ENCODE results near the gene MLH1. TPM values are rescaled to one million over a fixed set of nuclear protein-coding genes. Genes with fewer than 3 reads are reported as not detected.

Gene MLH1
- total RNA-seq, 3 donors from 2014 or later (not counting 1 experiment from before 2014, with no cell fraction given) = 26.9 to 42.6 (median 27.3) TPM

- Histone ChIP-seq H3K4me3 (ENCODE audit: low read length) (no peak overlapping the region), H3K4me1 (ENCODE audit: control insufficient read depth, insufficient read depth, low read length) (no peaks in the 10 kb centered on the region), H3K27me3 (ENCODE audit: control insufficient read depth, insufficient read depth, low read length) (no peaks in the 10 kb centered on the region), H3K36me3 (ENCODE audit: control insufficient read depth, insufficient read depth, low read length) (peaks cover 3% of the 10 kb centered on the region), H3K9me3 (ENCODE audit: control insufficient read depth, insufficient read depth, low read length) (no peaks in the 10 kb centered on the region), H3K27ac (ENCODE audit: low read length) (no peak overlapping the region)
- H3K4me3 Mint-ChIP-seq = no peak overlapping the region
- ATAC-seq (no peak), DNase-seq (no peak)
- peaks cover 0 to 4% of the 10 kb centered on the region in 2 donors for H3K4me1 Mint-ChIP-seq
- TF ChIP-seq, protein P1, sequence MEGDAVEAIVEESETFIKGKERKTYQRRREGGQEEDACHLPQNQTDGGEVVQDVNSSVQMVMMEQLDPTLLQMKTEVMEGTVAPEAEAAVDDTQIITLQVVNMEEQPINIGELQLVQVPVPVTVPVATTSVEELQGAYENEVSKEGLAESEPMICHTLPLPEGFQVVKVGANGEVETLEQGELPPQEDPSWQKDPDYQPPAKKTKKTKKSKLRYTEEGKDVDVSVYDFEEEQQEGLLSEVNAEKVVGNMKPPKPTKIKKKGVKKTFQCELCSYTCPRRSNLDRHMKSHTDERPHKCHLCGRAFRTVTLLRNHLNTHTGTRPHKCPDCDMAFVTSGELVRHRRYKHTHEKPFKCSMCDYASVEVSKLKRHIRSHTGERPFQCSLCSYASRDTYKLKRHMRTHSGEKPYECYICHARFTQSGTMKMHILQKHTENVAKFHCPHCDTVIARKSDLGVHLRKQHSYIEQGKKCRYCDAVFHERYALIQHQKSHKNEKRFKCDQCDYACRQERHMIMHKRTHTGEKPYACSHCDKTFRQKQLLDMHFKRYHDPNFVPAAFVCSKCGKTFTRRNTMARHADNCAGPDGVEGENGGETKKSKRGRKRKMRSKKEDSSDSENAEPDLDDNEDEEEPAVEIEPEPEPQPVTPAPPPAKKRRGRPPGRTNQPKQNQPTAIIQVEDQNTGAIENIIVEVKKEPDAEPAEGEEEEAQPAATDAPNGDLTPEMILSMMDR (IDR thresholded peaks at IDR 0.05) = no peak
- no peaks in the 10 kb centered on the region for H3K27me3 Mint-ChIP-seq (ENCODE audit: low read depth in 2 of 2)
- H3K9me3 Mint-ChIP-seq = no peaks in the 10 kb centered on the region
- WGBS (ENCODE audit: insufficient coverage) = 100% methylated on average over 1 of the region's 1 CpG
- no peak overlapping the region for H3K27ac Mint-ChIP-seq
- intact Hi-C loops (cut with micrococcal nuclease) = no loop called here
- no peaks in the 10 kb centered on the region for H3K36me3 Mint-ChIP-seq
Observed at GRCh38 chr3:37100411-37100810, 107.1 kb downstream of the MLH1 start.

Other genes starting within 250 kb of the MLH1 start
- gene DCLK3, start 229.0 kb upstream of the MLH1 start, total RNA-seq = not detected
- 100 to 1,000 TPM; 105 to 158 (median 139) TPM for gene TRANK1, start 48.5 kb upstream of the MLH1 start, total RNA-seq
- gene EPM2AIP1, start 387 bp upstream of the MLH1 start, total RNA-seq = 10 to 100 TPM; 25.6 to 33.7 (median 32.5) TPM
- gene LRRFIP2, start 181.1 kb downstream of the MLH1 start, total RNA-seq = 10 to 100 TPM; 49.0 to 86.1 (median 66.0) TPM
- 10 to 100 TPM; 73.4 to 88.6 (median 80.0) TPM for gene GOLGA4, start 249.8 kb downstream of the MLH1 start, total RNA-seq